Islet precursor cell (in vitro differentiated cells): ENCODE data around the gene BMF.
"Not testable (repeated sequence)": the region's sequence is repeated elsewhere in the genome, so short reads cannot be mapped to it uniquely, and the experiment has no call there.

Experiments
- DNase-seq: peaks from one replicate; pipeline ENCODE4 v3.0.0-alpha.2; 2018

The BMF gene

DNA sequence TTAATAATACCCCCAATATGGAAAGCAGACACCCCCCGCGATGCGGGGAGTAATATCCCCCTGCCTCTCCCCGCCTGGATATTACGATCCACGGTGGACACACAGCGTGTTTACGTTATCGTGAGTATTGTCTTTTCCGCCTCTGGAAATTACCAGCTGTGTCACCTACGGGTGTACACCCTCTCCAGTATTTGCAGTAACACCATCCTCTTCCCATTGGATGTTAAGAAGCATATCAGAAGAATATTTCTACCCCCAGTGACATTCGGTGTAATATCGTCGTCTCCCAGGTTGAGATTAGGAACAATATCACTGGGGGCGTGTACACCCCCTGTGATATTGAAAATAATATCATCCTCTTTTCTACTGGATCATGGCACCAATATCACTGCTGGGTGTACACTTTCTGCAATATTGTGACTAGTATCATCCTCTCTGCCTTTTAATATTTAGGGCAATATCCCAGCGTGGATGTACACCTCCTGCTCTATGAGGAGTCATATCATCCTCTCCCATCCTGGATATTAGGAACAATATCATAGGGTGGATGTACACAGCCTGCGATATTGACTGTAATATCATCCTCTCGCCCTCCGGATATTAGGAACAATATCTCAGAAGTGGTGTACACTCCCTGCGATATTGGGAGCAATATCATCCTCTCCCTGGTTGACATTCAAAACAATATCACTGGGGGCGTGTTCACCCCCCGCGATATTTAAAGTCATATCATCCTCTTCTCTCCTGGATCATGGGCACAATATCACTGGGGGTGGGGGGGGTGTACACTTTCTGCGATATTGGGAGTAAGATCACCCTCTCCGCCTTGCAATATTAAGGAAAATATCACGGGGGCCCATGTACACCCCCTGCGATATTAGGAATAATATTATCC is 20.3 kb upstream of the BMF start:
- DNase-seq, result peak; percentile 29

- no peak for DNase-seq
Measured at GRCh38 chr15:40125950-40126349, 17.3 kb upstream of the BMF start.

- peak; percentile 76 for DNase-seq
Measured at GRCh38 chr15:40124807-40125285, 16.2 kb upstream of the BMF start.

GRCh38 chr15:40124333-40124732 is 15.7 kb upstream of the BMF start:
- DNase-seq, result peak; percentile 27

GRCh38 chr15:40123863-40124262 is 15.2 kb upstream of the BMF start:
- peak; percentile 6 for DNase-seq

GRCh38 chr15:40122989-40123388 is 14.3 kb upstream of the BMF start:
- peak; percentile 38 for DNase-seq

DNA sequence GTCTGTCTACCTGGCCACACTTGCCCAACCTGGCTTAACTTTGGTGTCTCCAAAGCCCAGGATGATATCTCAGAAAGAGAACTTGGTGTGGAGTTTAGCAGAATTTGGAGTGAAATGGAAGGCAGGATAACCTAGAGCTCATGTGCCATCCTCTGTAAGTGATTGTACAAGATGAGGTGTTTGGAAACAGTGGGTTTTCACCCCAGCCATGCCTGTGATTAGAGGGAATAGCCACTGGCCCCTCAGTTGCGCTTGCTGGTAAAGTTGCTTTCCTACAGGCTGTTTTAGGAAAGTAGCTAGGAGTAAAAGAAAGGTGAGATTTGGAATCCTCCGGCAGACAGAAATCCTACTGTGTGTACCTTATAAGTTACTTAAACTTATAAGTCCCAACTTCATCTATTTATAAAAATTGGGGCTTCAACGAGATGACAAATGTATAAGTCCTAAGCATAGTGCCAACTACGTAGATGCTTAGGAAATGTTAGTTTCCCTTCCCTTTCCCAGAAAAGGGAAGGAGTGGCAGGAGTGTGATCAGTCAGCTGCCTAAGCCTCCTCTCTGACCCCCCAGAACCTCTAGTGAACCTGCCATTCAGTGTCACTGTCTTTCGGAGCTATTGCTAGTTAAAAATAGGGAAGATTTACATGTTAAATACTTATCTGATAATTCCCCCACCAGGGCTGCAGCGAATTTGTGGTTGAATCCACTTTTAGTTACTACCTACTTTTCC is 13.4 kb upstream of the BMF start:
- DNase-seq, result peak; percentile 27

GRCh38 chr15:40118473-40118872 is 9.8 kb upstream of the BMF start:
- DNase-seq, result peak; percentile 38

DNA sequence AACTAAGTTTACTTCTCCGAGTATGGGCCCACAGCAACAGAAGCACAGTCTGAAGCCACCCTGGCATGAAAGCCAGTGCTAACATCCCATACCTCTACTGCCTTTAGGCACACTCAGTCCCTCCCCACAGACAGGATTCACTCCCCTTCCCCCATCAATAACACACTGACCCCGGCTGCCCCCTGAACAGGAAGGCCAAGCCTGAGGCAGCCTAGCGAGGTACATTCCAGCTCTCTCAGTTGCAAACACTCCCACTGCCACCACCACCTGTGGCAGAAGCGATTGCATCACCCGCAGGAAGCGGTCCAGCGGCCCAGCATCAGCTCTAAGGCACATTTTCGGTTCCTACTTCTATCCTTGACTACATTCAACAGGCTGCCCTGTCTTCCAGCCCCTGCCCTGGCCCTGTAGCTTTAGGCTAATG is 7.0 kb upstream of the BMF start:
- DNase-seq, result peak; percentile 88

DNA sequence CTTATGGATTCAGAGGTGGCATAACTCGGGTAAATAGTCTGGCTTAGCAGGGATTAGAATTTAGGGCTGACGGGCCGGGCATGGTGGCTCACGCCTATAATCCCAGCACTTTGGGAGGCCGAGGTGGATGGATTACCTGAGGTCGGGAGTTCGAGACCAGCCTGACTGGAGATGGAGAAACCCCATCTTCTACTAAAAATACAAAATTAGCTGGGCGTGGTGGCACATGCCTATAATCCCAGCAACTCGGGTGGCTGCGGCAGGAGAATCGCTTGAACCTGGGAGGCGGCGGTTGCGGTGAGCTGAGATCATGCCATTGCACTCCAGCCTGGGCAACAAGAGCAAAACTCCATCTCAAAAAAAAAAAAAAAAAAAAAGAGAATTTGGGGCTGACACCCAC is 6.4 kb upstream of the BMF start:
- not testable (repeated sequence) for DNase-seq

- DNase-seq, result no peak
Measured at GRCh38 chr15:40114218-40114617, 5.5 kb upstream of the BMF start.

DNA sequence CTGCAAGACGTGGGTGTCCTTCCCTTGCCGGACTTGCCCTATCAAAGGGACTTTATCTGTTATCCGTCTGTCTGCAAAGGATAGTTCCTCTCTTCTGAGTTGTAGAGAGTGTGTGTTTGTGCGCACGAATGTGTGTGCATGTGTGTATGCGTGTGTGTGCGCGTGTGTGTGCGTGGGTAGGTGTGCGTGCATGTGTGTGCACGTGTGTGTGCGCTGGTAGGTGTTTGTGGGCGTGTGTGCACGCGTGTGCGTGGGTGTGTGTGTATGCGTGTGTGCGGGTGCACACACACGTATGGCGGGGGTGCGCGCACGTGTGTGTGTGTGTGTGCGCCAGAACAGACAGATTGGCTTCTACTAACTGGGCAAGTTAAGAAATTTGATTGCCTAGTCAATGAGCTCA is 4.1 kb upstream of the BMF start:
- no peak for DNase-seq

DNA sequence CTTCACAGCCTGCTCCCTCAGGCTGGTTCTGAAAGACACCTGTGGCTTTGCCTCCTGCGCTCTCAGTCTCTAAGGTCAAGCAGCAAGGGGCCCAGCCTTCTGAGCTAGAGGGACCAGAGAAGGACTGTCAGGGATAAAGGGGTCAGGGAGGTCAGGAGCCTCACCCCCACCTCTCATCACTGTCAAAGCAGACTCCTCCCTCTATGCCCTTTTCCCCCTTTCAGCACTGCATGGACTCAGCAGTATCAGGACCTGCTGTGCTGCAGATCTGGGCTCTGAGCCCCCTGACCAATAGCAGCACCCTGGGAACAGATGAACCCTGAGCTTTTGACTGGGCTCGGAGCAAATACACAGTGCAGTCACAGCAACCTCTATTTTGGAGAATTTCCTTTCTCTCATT is 3.2 kb upstream of the BMF start:
- DNase-seq, result no peak

DNA sequence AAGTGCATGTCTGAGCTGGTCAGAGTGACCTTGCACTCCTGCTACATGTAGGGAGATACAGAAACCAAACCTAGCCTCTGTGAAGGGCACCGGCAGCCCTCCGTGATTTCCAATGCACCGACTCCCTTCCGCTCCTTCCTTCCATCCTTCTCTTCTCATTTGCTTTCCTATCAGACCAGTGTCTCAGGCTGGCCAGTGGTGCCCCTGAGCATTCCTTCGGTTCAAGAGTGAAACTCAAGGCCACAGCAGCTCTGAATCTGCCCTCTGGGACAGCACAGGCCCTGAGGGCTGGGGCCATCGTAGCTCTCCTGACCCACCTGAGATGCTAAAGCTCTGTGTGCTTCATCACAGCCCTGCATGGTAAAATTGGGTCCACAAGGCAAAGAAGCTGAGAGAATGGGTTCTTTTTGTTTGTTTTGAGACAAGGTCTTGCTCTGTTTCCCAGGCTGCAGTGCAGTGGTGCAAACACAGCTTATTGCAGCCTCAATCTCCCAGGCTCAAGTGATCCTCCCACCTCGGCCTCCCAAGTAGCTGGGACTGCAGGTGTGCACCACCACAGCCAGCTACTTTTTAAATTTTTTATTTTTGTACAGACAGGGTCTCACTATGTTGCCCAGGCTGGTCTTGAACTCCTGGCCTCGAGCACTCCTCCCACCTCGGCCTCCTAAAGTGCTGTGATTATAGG is 2.3 kb upstream of the BMF start:
- no peak for DNase-seq

- DNase-seq, result peak; percentile 77
Measured at GRCh38 chr15:40108061-40108854, 421 bp downstream of the BMF start.

GRCh38 chr15:40106203-40107161 is 2.2 kb downstream of the BMF start:
- DNase-seq, result peak; percentile 94

DNA sequence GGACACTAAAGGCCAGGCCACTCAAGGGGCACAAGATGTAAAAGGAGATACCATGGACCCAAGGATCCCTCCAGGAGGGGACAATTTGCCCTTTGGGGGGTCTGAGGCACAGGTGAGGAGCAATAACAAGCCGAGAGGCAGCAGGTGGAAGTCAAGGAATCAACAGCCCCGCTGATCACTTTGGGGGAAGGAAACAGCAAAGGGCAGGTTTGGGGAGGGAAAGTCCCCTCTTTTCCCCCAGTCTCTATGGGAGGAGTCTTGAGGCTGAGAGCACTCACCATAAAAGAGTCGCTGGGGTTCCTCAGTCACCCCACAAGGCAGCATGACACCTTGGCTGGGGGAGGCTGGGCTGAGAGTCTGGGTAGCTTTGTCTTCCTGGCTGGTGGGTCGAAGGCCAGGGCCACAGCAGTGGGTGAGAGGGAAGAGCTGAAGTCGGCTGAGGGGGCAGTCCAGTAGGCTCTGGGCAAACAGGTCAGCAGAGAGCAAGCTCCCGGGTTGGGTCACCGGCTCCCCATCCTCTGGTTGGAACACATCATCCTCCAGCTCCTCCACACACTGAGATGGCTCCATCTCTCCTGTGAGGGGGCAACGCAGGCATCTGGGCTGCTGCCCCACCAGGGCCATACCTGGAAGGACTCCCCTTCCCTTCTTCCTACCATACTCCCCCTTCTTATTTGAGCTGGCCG is 3.0 kb downstream of the BMF start:
- DNase-seq, result no peak

DNA sequence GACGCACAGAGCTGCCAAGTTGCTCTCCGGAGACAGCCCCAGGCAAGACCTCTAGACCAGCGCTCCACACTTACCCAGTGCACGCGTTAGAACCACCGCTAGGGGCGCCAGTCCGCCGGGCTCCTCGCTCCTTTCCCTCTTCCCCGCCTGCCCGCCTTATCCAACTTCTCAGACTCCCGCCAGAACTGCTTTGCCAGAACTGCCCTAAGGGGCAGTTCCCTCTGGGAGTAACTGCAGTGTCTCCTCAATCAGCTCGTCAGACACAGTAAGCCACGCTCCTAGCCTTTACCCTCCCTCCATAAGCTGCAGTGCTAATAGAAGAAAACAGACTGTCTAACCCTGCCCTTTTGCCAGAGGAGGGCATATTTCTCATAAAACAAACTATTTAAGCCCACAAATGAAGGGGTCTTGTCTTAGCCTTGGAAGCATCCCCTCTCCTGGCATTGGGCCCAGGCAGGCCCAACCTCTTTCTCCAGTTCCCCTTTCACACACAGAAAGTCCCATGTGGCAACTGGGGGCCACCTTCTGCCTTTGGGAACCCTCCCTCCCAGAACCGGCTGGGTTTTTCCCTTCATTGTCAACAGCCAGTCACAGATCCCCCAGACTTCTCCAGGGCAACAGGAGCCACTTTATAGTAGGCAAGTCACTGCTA is 3.7 kb downstream of the BMF start:
- DNase-seq, result peak; percentile 98

- no peak for DNase-seq
Measured at GRCh38 chr15:40104296-40104864, 4.3 kb downstream of the BMF start.

GRCh38 chr15:40103864-40104271 is 4.8 kb downstream of the BMF start:
- DNase-seq, result no peak
